CD4-positive, alpha-beta memory T cell (primary cell): ENCODE measurements around the gene SUCLG1. TPM values are rescaled to one million over a fixed set of nuclear protein-coding genes. Genes with fewer than 3 reads are reported as not detected.

Experiments
- CTCF ChIA-PET: fragments of 350-600 bp; sonication (Branson Sonifier 250); formaldehyde crosslinking; loops from one replicate; lab custom pipeline; 2021; ENCODE audit warnings: inconsistent platforms; ENCODE audit not compliant: partially characterized antibody; lab: Charles Lee
- POLR2A ChIA-PET: fragments of 350-600 bp; sonication (Branson Sonifier 250); formaldehyde crosslinking; loops from one replicate; lab custom pipeline; 2021; ENCODE audit not compliant: partially characterized antibody; lab: Charles Lee
- DNase-seq, 5 donors: peaks; one replicate each; pipeline versions ENCODE4 v3.0.0 to v3.0.0-alpha.2; 2020 to 2022; ENCODE audit warnings: mixed read lengths in 1 of 5
- H3K27ac ChIP-seq: one replicate; pipeline ENCODE4 v1.7.0; 2013; ENCODE audit warnings: low read depth, low read length
- H3K27me3 ChIP-seq: 2 replicates; pipeline ENCODE4 v1.7.0; 2013; ENCODE audit warnings: mild to moderate bottlenecking, low read length, moderate library complexity; ENCODE audit not compliant: insufficient read depth
- H3K36me3 ChIP-seq: 2 replicates; pipeline ENCODE4 v1.7.0; 2013; ENCODE audit warnings: mild to moderate bottlenecking, low read length, moderate library complexity; ENCODE audit not compliant: insufficient read depth
- H3K4me1 ChIP-seq: 2 replicates; pipeline ENCODE4 v1.7.0; 2013; ENCODE audit warnings: mild to moderate bottlenecking, low read length, moderate library complexity; ENCODE audit not compliant: insufficient read depth
- H3K4me3 ChIP-seq, 2 donors: one replicate each; pipeline ENCODE4 v1.7.0; 2013; ENCODE audit warnings: low read length in 2 of 2, mild to moderate bottlenecking in 1 of 2
- H3K9me3 ChIP-seq, 2 donors: one replicate each; pipeline ENCODE4 v1.7.0; 2013; ENCODE audit warnings: low read length in 2 of 2, control low read depth in 1 of 2; ENCODE audit not compliant: control insufficient read depth in 1 of 2
- H3K27ac Mint-ChIP-seq, 7 donors: one replicate each; pipeline ENCODE4 v1.8.0; 2020 to 2021; ENCODE audit warnings: mixed read lengths in 7 of 7, mild to moderate bottlenecking in 6 of 7, inconsistent platforms in 3 of 7, moderate library complexity in 3 of 7
- H3K27me3 Mint-ChIP-seq, 2 donors: one replicate each; pipeline ENCODE4 v1.8.0; 2020 to 2021; ENCODE audit warnings: mixed read lengths in 2 of 2
- H3K36me3 Mint-ChIP-seq, 2 donors: one replicate each; pipeline ENCODE4 v1.8.0; 2020 to 2021; ENCODE audit warnings: mixed read lengths in 2 of 2, inconsistent platforms in 1 of 2, mild to moderate bottlenecking in 1 of 2
- H3K4me1 Mint-ChIP-seq, 4 donors: one replicate each; pipeline ENCODE4 v1.8.0; 2020 to 2021; ENCODE audit warnings: mixed read lengths in 4 of 4, mild to moderate bottlenecking in 1 of 4
- H3K4me3 Mint-ChIP-seq, 8 donors: one replicate each; pipeline ENCODE4 v1.8.0; 2020 to 2021; ENCODE audit warnings: mixed read lengths in 8 of 8, mild to moderate bottlenecking in 7 of 8, moderate library complexity in 6 of 8, inconsistent platforms in 3 of 8
- H3K9me3 Mint-ChIP-seq, 8 donors: one replicate each; pipeline ENCODE4 v1.8.0; 2020 to 2021; ENCODE audit warnings: mixed read lengths in 8 of 8, mild to moderate bottlenecking in 5 of 8, inconsistent platforms in 3 of 8, moderate library complexity in 1 of 8
- intact Hi-C: fragments of 100-400 bp; cut with micrococcal nuclease; formaldehyde crosslinking; loops from one replicate; pipeline ENCODE4 v1.15.1; 2023
- polyA plus RNA-seq, 2 donors: library from polyadenylated mRNA; unstranded; fragments of 300-500 nt; fragmentation: Illumina TruSeq; gene quantifications; one replicate each; pipeline ENCODE4 v1.2.3, GENCODE V29; 2021
- total RNA-seq, 2 experiments: library from RNA; stranded (reverse); gene quantifications; one replicate each; pipeline ENCODE4 v1.2.3, GENCODE V29; 2021

SUCLG1 gene
- total and polyA plus RNA-seq, 4 experiments from 2014 or later = 46.5 to 92.9 (median 65.2) TPM

DNA sequence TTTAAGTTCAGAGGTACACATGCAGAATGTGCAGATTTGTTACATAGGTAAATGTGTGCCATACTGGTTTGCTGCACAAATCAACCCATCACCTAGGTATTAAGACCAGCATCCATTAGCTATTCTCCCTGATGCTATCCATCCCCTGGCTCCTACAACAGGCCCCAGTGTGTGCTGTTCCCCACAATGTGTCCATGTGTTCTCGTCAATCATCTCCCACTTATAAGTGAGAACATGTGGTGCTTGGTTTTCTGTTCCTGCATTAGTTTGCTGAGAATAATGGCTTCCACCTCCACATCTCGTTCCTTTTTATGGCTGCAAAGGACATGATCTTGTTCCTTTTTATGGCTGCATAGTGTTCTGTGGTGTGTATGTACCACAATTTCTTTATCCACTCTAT lies 75.8 kb downstream of the SUCLG1 start:
- no peaks in the 10 kb centered on the region for H3K4me1 ChIP-seq
- no peak overlapping the region for H3K27ac ChIP-seq
- Mint-ChIP-seq H3K27me3 (peaks cover 12 to 19% of the 10 kb centered on the region in 2 donors), H3K9me3 (peaks cover 0 to 4% (median 0%) of the 10 kb centered on the region in 8 donors), H3K4me3 (no peak overlapping the region), H3K36me3 (no peaks in the 10 kb centered on the region), H3K4me1 (no peaks in the 10 kb centered on the region), H3K27ac (no peak overlapping the region)
- no peaks in the 10 kb centered on the region for H3K36me3 ChIP-seq
- ChIA-PET CTCF (no interaction called here), POLR2A (no interaction called here)
- intact Hi-C loops = no loop called here
- H3K27me3 ChIP-seq = no peaks in the 10 kb centered on the region
- DNase-seq = no peak
- H3K9me3 ChIP-seq = no peaks in the 10 kb centered on the region
- H3K4me3 ChIP-seq = no peak overlapping the region

DNA sequence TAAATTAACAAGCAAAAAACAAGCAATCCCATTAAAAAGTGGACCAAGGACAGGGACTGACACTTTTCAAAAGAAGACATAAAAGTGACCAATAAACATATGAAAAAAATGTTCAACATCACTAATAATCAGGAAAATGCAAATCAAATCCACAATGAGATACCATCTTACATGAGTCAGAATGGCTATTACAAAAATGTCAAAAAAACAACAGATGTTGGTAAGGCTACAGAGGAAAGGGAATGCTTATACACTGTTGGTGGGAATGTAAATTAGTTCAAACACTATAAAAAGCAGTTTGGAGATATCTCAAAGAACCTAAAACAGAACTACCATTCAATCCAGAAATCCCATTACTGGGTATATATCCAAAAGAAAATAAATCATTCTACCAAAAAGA lies 78.2 kb downstream of the SUCLG1 start:
- Mint-ChIP-seq H3K4me1 (no peaks in the 10 kb centered on the region), H3K4me3 (no peak overlapping the region), H3K27me3 (peaks cover 12% of the 10 kb centered on the region in 2 donors), H3K36me3 (peaks cover 0 to 3% of the 10 kb centered on the region in 2 donors), H3K9me3 (peaks cover 0 to 4% (median 0%) of the 10 kb centered on the region in 8 donors), H3K27ac (no peak overlapping the region)
- no peak overlapping the region for H3K4me3 ChIP-seq
- ChIA-PET CTCF (no interaction called here), POLR2A (no interaction called here)
- intact Hi-C loops = no loop called here
- no peak for DNase-seq
- no peaks in the 10 kb centered on the region for H3K4me1 ChIP-seq
- H3K36me3 ChIP-seq = no peaks in the 10 kb centered on the region
- H3K9me3 ChIP-seq = no peaks in the 10 kb centered on the region
- H3K27ac ChIP-seq = no peak overlapping the region
- no peaks in the 10 kb centered on the region for H3K27me3 ChIP-seq

DNA sequence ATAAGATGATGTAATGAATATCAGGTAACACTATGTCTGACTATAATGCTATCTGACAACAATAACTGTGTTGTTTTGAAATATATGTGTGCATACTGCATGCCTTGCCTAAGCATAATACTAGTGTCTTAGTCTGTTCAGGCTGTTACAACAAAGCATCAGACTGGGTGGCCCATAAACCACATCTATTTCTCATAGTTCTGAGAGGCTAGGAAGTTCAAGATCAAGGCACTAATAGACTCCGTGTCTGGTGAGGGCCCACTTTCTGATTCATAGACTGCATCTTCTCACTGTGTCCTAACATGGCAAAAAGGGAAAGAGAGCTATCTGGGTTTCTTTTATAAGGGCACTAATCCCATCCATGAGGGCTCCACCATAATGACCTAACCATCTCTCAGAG lies 80.1 kb downstream of the SUCLG1 start:
- H3K4me3 ChIP-seq = no peak overlapping the region
- no peak overlapping the region for H3K27ac Mint-ChIP-seq
- POLR2A ChIA-PET = no interaction called here

DNA sequence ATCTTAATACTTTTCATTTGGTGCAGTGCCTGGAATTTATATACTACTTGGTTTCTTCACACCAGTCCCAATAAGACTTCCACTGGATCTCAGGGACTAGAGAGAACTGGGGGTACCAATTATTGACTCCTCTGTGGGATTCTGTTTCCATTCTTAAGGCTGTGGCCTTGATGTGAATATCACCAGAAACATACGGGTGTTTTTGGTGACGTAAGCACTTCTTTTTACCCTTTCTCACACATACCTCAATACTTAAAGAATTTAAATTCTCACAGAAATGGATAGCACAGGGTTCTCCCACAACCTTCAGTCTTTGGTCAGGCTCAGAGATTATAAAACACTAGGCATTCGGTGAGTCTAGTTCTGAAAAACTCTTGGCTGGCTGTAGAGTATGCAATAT lies 84.1 kb downstream of the SUCLG1 start:
- Histone ChIP-seq H3K4me1 (no peaks in the 10 kb centered on the region), H3K27me3 (no peaks in the 10 kb centered on the region), H3K4me3 (no peak overlapping the region), H3K9me3 (no peaks in the 10 kb centered on the region), H3K27ac (no peak overlapping the region), H3K36me3 (no peaks in the 10 kb centered on the region)
- CTCF ChIA-PET = no interaction called here
- Mint-ChIP-seq H3K27me3 (peaks cover 19 to 21% of the 10 kb centered on the region in 2 donors), H3K36me3 (peaks cover 0 to 3% of the 10 kb centered on the region in 2 donors), H3K27ac (no peak overlapping the region), H3K4me3 (no peak overlapping the region), H3K4me1 (no peaks in the 10 kb centered on the region), H3K9me3 (peaks cover 0 to 3% (median 0%) of the 10 kb centered on the region in 8 donors)
- no peak for DNase-seq
- intact Hi-C loops = no loop called here
- POLR2A ChIA-PET = no interaction called here

More for the DNA sequence above, 80.1 kb downstream of the SUCLG1 start:
- peaks cover 0 to 3% of the 10 kb centered on the region in 2 donors for H3K36me3 Mint-ChIP-seq
- DNase-seq = no peak
- H3K4me1 ChIP-seq = no peaks in the 10 kb centered on the region
- H3K27ac ChIP-seq = no peak overlapping the region
- no peak overlapping the region for H3K4me3 Mint-ChIP-seq
- intact Hi-C loops = no loop called here
- H3K9me3 Mint-ChIP-seq = peaks cover 0 to 4% (median 0%) of the 10 kb centered on the region in 8 donors
- H3K9me3 ChIP-seq = no peaks in the 10 kb centered on the region
- H3K4me1 Mint-ChIP-seq = no peaks in the 10 kb centered on the region
- CTCF ChIA-PET = no interaction called here
- H3K27me3 ChIP-seq = no peaks in the 10 kb centered on the region
- no peaks in the 10 kb centered on the region for H3K36me3 ChIP-seq
- peaks cover 9 to 16% of the 10 kb centered on the region in 2 donors for H3K27me3 Mint-ChIP-seq

DNA sequence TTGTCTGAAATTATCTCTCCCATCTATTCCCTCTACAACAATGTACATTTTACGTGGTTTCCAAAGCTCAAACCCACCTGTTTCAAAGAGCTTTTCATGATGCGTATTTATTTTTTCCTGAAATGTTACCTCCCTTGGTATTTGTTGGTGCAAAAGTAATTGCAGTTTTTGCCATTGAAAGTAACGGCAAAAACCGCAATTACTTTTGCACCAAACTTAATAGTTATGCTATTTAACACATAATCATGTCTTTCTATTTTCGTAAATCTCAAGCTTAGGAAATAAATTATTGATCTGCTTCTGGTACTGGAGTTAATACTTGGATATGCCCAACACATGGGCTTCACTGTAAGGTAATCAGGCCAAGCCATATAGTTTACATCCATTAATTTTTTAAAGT lies 85.2 kb downstream of the SUCLG1 start:
- CTCF ChIA-PET = no interaction called here
- POLR2A ChIA-PET = no interaction called here
- peaks cover 0 to 3% of the 10 kb centered on the region in 2 donors for H3K36me3 Mint-ChIP-seq
- H3K9me3 Mint-ChIP-seq = peaks cover 0 to 3% (median 0%) of the 10 kb centered on the region in 8 donors
- peaks cover 19 to 21% of the 10 kb centered on the region in 2 donors for H3K27me3 Mint-ChIP-seq
- intact Hi-C loops = no loop called here
- DNase-seq = no peak
- no peaks in the 10 kb centered on the region for H3K4me1 Mint-ChIP-seq
- no peak overlapping the region for H3K4me3 ChIP-seq
- H3K4me1 ChIP-seq = no peaks in the 10 kb centered on the region
- no peaks in the 10 kb centered on the region for H3K36me3 ChIP-seq
- H3K4me3 Mint-ChIP-seq = no peak overlapping the region
- no peaks in the 10 kb centered on the region for H3K27me3 ChIP-seq
- no peak overlapping the region for H3K27ac ChIP-seq
- H3K9me3 ChIP-seq = no peaks in the 10 kb centered on the region
- H3K27ac Mint-ChIP-seq = no peak overlapping the region

Other genes starting within 250 kb of the SUCLG1 start
- gene DNAH6, start 57.2 kb upstream of the SUCLG1 start, total RNA-seq = 1 to 10 TPM; 1.9 to 2.9 TPM
- under 1 TPM; 0.22 to 0.53 TPM for gene DNAH6, start 57.2 kb upstream of the SUCLG1 start, polyA plus RNA-seq